Psoas muscle (tissue), 8 donors: ENCODE measurements around the gene MOV10L1. TPM values are rescaled to one million over a fixed set of nuclear protein-coding genes. Genes with fewer than 3 reads are reported as not detected.

Source experiments
- ATAC-seq, 4 donors: fragments of 200-7000 bp; cut with Tn5 transposase; one replicate each; pipeline ENCODE4 v1.9.1; 2020; ENCODE audit warnings: moderate library complexity in 3 of 4, mild to moderate bottlenecking in 2 of 4
- DNase-seq, 2 donors: peaks; one replicate each; pipeline ENCODE4 v3.0.0-alpha.2; 2020
- H3K27ac ChIP-seq: fragments of 200-600 bp; one replicate; pipeline ENCODE4 v1.8.0; 2022
- H3K27me3 ChIP-seq, 3 donors: fragments of 200-600 bp in 1 of 3; one replicate each; pipeline versions ENCODE4 v1.6.1 to v1.8.0; 2013 to 2022; ENCODE audit warnings: low read length in 2 of 3, mild to moderate bottlenecking in 2 of 3, moderate library complexity in 1 of 3; ENCODE audit not compliant: insufficient read depth in 3 of 3
- H3K36me3 ChIP-seq, 2 donors: fragments of 200-600 bp in 1 of 2; one replicate each; pipeline versions ENCODE4 v1.6.1 to v1.8.0; 2013 to 2022; ENCODE audit warnings: low read depth in 1 of 2, mild to moderate bottlenecking in 1 of 2, moderate library complexity in 1 of 2; ENCODE audit not compliant: insufficient read depth in 1 of 2
- H3K4me1 ChIP-seq: fragments of 200-600 bp; one replicate; pipeline ENCODE4 v1.8.0; 2022
- H3K4me3 ChIP-seq: fragments of 200-600 bp; one replicate; pipeline ENCODE4 v1.8.0; 2022; ENCODE audit warnings: mild to moderate bottlenecking
- H3K9me3 ChIP-seq: fragments of 200-600 bp; one replicate; pipeline ENCODE4 v1.8.0; 2022
- CTCF ChIP-seq: fragments of 200-600 bp; IDR thresholded peaks from one replicate; pipeline ENCODE4 v1.8.0; 2022; ENCODE audit warnings: antibody characterized with exemption
- WGBS, 3 donors: extraction: QIAGEN DNeasy Blood & Tissue Kit; methylation state at CpG; one replicate each; pipeline versions ENCODE4 v1.1.6 to v1.1.7; 2013; 5-methylcytosine and 5-hydroxymethylcytosine counted together
- intact Hi-C, 2 donors: fragments of 100-400 bp; cut with DNase I; formaldehyde crosslinking; loops; one replicate each; pipeline versions ENCODE4 v1.11.0 to v1.14.2; 2022
- polyA plus RNA-seq, 3 donors: library from polyadenylated mRNA; stranded (reverse); fragments of 200-250 nt; gene quantifications; one replicate each; pipeline ENCODE4 v1.2.3, GENCODE V29; 2013
- total RNA-seq, 4 donors: library from RNA; stranded (reverse); fragmentation: NEBNext Ultra II Directional in 2 of 4; extraction: Animal tissue kit (Norgen Biotek cat#: 25700) in 2 of 4; gene quantifications; one replicate each; pipeline versions ENCODE4 v1.2.1 to v1.2.4, GENCODE V29; 2021 to 2023
- donor health status: healthy with polysubstance abuse.
- donor health status: DM: no; HTN: no; CAD: no; lungs with moderate emphysema.
- donor health status: Bipolar disorder and iron deficiency.
- donor health status: healthy.
- donor health status: DM: yes; HTN: yes; CAD: no.
- donor health status: DM: no; HTN: no; CAD: no.
- donor health status: DM: no; HTN: no; CAD: no.
- donor health status: DM: yes; HTN: yes; CAD: no.

The MOV10L1 gene
- total and polyA plus RNA-seq, 7 donors: 0.05 to 0.39 (median 0.07) TPM; not detected in 4

- H3K36me3 ChIP-seq: no peaks in the 10 kb centered on the region
- ATAC-seq (no peak), DNase-seq (no peak)
- peaks cover 0 to 21% (median 2%) of the 10 kb centered on the region in 3 donors for H3K27me3 ChIP-seq
- H3K9me3 ChIP-seq: no peaks in the 10 kb centered on the region
- H3K27ac ChIP-seq: no peak overlapping the region
- intact Hi-C loops: no loop called here
- no peak overlapping the region for H3K4me3 ChIP-seq
- no peak for TF ChIP-seq CTCF
- H3K4me1 ChIP-seq: no peaks in the 10 kb centered on the region
- 86 to 87% (median 86%) methylated on average over 3 of the region's 3 CpGs for WGBS, 3 donors
Measured at GRCh38 chr22:50098052-50098451, 8.2 kb downstream of the MOV10L1 start.

- TF ChIP-seq CTCF: no peak
Measured at GRCh38 chr22:50101870-50102565, 12.2 kb downstream of the MOV10L1 start.

GRCh38 chr22:50102946-50103345, 13.1 kb downstream of the MOV10L1 start:
- no peaks in the 10 kb centered on the region for H3K4me1 ChIP-seq
- H3K27me3 ChIP-seq: peaks cover 0 to 2% (median 0%) of the 10 kb centered on the region in 3 donors
- H3K27ac ChIP-seq: no peak overlapping the region
- TF ChIP-seq CTCF: no peak
- no peak for DNase-seq
- no peak overlapping the region for H3K4me3 ChIP-seq
- WGBS, 3 donors: 44 to 56% (median 52%) methylated on average over 11 of the region's 11 CpGs
- H3K36me3 ChIP-seq: no peaks in the 10 kb centered on the region
- intact Hi-C loops: no loop called here
- ATAC-seq: no peak
- no peaks in the 10 kb centered on the region for H3K9me3 ChIP-seq

More at GRCh38 chr22:50101870-50102565, 12.2 kb downstream of the MOV10L1 start:
- no peaks in the 10 kb centered on the region for H3K36me3 ChIP-seq
- ATAC-seq: no peak
- intact Hi-C loops: no loop called here
- no peaks in the 10 kb centered on the region for H3K4me1 ChIP-seq
- no peaks in the 10 kb centered on the region for H3K9me3 ChIP-seq
- no peak for DNase-seq
- no peak overlapping the region for H3K4me3 ChIP-seq
- H3K27me3 ChIP-seq: peaks cover 0 to 6% (median 0%) of the 10 kb centered on the region in 3 donors
- WGBS, 3 donors: 54 to 56% (median 55%) methylated on average over 10 of the region's 10 CpGs
- no peak overlapping the region for H3K27ac ChIP-seq

- intact Hi-C loops: no loop called here
- H3K27me3 ChIP-seq: peaks cover 0 to 6% (median 0%) of the 10 kb centered on the region in 3 donors
- no peaks in the 10 kb centered on the region for H3K9me3 ChIP-seq
- DNase-seq (no peak), ATAC-seq (no peak)
- TF ChIP-seq CTCF: no peak
- no peaks in the 10 kb centered on the region for H3K36me3 ChIP-seq
- H3K27ac ChIP-seq: no peak overlapping the region
- 48 to 56% (median 51%) methylated on average over 6 of the region's 6 CpGs for WGBS, 3 donors
- no peaks in the 10 kb centered on the region for H3K4me1 ChIP-seq
- H3K4me3 ChIP-seq: no peak overlapping the region
Measured at GRCh38 chr22:50104141-50104544, 14.3 kb downstream of the MOV10L1 start.
